Islet of Langerhans (tissue), 1 donor: Measurements from ENCODE around the gene CD300LF.

ENCODE experiments used
- FAIRE-seq: peaks from one replicate; lab custom pipeline; 2011; peaks lifted over from hg19 to GRCh38; lab: Jason Lieb, UNC

CD300LF gene

GRCh38 chr17:74712756-74713155 lies at the start of gene CD300LF:
Gene CD300LF (minus strand): TSS chr17:74712923. CDS start chr17:74712866, 57 bp downstream.
- no peak for FAIRE-seq

- no peak for FAIRE-seq
These were observed 49.2 kb upstream of the CD300LF start for GRCh38 chr17:74761931-74762330.

- FAIRE-seq = no peak
These were observed 48.7 kb upstream of the CD300LF start for GRCh38 chr17:74761419-74761818.

- no peak for FAIRE-seq
These were observed 47.8 kb upstream of the CD300LF start for GRCh38 chr17:74760404-74761105.

- no peak for FAIRE-seq
These were observed 47.2 kb upstream of the CD300LF start for GRCh38 chr17:74759941-74760340.

- no peak for FAIRE-seq
These were observed 46.6 kb upstream of the CD300LF start for GRCh38 chr17:74759243-74759801.

GRCh38 chr17:74758848-74759168 lies 46.1 kb upstream of the CD300LF start:
- FAIRE-seq = no peak

- no peak for FAIRE-seq
These were observed 45.5 kb upstream of the CD300LF start for GRCh38 chr17:74757931-74758847.

GRCh38 chr17:74757502-74757901 lies 44.8 kb upstream of the CD300LF start:
- FAIRE-seq = no peak

- FAIRE-seq = no peak
These were observed 44.2 kb upstream of the CD300LF start for GRCh38 chr17:74756891-74757290.

- FAIRE-seq = no peak
These were observed 42.8 kb upstream of the CD300LF start for GRCh38 chr17:74755533-74755932.

GRCh38 chr17:74754832-74755231 lies 42.1 kb upstream of the CD300LF start:
- no peak for FAIRE-seq

GRCh38 chr17:74752822-74753401 lies 40.2 kb upstream of the CD300LF start:
- FAIRE-seq = no peak

GRCh38 chr17:74752415-74752814 lies 39.7 kb upstream of the CD300LF start:
- no peak for FAIRE-seq

- no peak for FAIRE-seq
These were observed 37.8 kb upstream of the CD300LF start for GRCh38 chr17:74750327-74751069.

GRCh38 chr17:74750039-74750326 lies 37.3 kb upstream of the CD300LF start:
- FAIRE-seq = no peak

GRCh38 chr17:74749279-74750038 lies 36.7 kb upstream of the CD300LF start:
- no peak for FAIRE-seq

GRCh38 chr17:74748529-74749278 lies 36.0 kb upstream of the CD300LF start, which contains the start of gene NHERF1:
Gene NHERF1 (plus strand): TSS chr17:74748628. CDS start chr17:74748847, 219 bp downstream.
- no peak for FAIRE-seq

GRCh38 chr17:74748279-74748528 lies 35.5 kb upstream of the CD300LF start:
- no peak for FAIRE-seq

GRCh38 chr17:74746922-74747321 lies 34.2 kb upstream of the CD300LF start:
- FAIRE-seq = no peak

GRCh38 chr17:74746376-74746775 lies 33.7 kb upstream of the CD300LF start:
- FAIRE-seq = no peak
